ENCODE data around the gene RFNG.

DNA sequence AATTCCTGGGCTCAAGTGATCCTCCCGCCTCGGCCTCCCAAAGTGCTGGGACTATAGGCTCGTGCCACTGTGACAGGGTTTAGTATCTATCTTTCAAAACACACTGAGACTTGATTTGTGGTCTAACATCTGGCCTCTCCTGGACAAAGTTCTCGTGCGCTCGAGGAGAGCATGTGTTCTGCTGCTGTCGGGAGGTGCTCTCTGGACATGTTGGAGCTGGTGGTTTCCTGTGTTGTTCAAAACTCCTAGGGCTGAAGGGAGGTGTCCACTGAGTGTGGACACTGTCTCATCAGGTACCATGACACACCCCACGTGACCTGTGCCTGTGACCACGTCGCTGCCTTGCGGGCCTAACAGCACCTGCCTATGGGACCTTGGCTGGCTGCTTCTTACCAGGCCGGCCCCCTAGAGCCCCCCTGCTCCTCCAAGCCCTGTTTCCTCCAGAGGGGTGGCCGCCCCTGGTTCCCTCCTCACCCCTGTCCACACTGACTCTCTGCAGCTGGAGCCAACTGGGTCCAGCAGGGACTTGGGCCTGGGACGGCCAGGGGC is 5.6 kb downstream of the RFNG start:
- TF ChIP-seq CTCF (optimal IDR thresholded peaks at IDR 0.05 in 1 of 3, IDR thresholded peaks at IDR 0.05 in 1 of 3, conservative IDR thresholded peaks at IDR 0.05 in 1 of 3; ENCODE audit: extremely low read depth in 1 of 3, insufficient read depth in 2 of 3, low read length in 3 of 3): no peak
- no peak for TF ChIP-seq EZH2 (IDR thresholded peaks at IDR 0.05; ENCODE audit: low read length)

Measured in keratinocyte (primary cell).